GM18526 (cell line): ENCODE results near the gene SMG9.

ENCODE experiments used
- POLR2A ChIP-seq: IDR thresholded peaks from 3 replicates; pipeline ENCODE4 v1.6.1; 2011; ENCODE audit not compliant: insufficient read length; ENCODE audit errors: extremely low read depth

SMG9 gene

DNA sequence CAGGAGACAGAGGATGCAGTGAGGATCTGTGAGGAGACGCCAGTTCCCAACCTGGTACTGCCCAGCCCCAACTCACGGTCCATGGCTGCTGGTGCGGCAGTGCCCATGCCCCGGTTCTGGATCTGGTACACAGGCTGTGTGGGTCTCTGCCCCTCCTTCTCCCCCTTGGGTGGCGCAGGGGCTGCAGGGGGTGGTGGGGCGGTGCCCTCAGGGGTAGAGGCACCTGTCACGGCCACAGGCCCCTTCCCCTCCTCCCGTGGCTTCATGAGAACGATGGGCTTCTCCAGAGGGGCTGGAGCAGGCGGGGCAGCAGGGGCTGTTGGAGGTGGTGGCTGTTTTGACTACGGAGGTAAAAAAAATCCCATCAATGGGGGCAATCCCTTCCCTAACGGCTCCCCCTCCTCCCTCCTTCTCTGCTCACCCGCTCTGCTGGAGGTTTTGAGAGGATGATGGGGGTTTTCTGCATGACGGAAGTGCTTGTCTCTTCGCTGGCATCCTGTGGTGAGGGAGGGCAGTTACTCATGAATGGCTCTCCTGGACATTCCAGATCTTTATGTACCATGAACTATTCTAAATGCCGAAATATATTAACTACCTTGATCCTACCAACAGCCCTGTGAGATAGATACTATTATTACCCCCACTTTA is 7.1 kb downstream of the SMG9 start:
- TF ChIP-seq POLR2A, result no peak

DNA sequence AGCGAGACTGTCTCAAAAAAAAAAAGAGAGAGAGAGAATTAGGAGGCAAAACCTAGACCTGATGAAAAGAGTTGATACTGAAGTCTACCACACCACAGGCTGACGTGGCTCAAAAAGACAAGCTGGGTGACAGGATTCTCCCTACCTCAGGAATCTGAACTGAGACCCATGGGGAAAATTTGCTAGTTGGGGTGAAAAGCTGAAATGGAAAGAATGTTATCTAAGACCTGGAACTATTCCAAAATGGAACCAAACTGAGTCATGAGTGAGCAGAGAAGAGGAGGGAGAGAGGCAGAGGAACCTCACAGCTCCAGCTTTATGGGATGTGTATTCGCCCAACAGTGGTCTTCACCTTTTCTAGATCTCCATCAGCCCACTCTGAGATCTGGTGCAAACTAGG is 11.7 kb downstream of the SMG9 start:
- no peak for TF ChIP-seq POLR2A

DNA sequence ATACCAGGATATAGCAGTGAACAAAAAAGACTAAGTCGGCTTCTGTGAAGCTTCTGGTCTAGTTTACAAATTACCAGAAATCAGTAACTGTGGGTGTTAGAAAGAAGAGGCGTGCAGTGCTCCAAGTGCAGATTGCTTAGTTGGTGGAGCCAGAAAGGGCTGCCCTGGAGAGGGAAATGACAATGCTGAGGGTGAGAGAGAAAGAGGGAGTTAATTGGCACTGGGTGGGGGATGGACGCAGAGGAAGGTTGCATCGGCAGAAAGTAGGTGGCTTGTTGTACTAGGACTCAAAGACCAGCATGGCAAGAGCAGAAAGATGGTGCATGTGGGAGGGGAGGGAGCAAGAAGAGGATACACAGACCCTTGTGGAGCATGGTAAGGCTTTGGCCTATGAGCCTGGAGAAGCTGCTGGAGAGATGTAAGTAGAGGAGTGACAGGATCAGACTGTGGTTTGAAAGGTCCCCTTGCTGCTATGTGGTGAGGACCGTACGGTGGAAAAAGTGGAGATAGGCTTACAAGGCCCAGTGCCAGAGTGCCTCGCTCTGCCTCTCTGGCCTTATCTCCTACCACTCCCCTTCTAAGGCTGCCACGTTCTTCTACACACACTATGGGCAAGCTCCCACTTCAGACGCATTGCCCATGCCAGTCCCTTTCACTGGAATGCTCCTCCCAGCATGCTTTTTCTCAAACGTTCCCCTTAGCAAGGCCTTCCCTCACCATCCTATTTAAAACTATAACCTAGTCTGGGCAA is 13.5 kb downstream of the SMG9 start:
- TF ChIP-seq POLR2A, result no peak

DNA sequence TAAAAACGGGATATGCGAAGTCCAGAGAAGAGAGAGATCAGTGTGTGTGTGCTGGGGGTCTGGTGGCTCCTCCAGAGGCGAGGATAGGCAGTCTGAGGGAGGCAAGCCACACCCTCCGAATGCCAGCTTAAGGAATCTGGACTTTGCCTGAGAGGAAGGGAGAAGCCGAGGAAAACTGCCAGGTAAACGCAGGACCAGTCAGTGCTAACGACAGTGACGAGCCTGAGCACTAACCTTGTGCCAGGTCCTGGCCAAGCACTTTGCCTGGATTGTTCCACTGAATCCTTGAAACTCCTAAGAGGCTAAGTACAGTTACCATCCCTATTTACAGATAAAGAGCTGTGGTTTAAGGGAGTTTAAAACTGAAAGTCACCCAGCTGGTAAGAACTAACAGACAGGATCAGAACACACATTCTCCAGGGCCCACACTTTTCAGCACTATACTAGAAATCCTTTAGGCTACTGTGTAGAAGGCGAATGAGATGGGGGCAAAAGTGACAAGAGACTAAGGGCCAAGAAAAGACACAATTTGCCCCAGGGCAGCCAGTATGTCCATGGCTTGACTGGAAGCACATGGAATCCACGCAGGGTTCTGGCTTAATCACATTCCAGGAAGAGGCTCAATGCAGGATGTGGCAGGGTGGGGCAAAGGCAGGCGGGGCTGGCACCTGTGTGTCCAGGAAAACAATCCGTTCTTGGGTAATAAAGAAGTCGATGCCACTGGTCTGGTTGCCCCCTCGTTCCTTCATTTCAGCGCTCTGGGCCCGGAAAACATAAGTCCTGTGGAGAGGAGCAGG is 15.1 kb downstream of the SMG9 start:
- TF ChIP-seq POLR2A, result no peak

DNA sequence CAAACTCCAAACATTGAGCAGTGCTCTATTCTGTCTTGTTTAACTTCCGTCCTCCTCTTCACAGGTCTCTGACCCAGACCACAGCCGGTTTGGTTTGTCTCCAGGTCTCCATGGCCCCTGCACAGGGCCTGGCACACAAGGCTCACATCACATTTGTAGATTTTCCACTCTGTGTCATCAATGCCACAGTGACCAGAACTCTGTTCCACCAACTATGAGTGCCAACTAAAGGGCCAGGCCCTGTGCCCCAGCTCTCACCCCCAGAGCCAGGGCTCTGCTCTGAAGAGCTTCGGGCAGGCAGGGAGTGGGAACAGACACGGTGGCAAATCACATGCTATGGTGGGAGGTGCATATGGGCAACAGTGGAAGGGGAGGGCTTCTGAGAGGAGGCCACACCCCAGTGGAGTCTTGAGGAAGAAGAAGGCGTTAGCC is 16.0 kb downstream of the SMG9 start:
- TF ChIP-seq POLR2A, result no peak

DNA sequence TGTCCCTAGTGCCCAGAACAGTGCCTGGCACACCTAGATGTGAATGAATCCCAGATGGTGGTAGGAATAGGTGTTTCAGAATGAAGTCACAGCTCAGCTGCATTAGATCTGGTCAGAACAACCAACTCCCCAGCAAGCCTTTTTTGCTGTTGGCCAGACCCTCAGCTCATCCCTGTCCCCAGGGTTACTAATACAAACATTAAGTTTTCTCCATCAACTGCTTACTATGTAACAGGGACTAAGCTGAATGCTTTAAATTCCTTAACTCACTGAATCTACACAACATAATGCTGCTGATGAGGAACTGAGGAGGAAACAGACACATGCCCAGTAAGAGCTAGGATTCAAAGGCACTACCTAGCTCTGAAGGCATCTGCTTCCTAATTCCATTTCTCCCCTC is 18.8 kb downstream of the SMG9 start:
- no peak for TF ChIP-seq POLR2A

DNA sequence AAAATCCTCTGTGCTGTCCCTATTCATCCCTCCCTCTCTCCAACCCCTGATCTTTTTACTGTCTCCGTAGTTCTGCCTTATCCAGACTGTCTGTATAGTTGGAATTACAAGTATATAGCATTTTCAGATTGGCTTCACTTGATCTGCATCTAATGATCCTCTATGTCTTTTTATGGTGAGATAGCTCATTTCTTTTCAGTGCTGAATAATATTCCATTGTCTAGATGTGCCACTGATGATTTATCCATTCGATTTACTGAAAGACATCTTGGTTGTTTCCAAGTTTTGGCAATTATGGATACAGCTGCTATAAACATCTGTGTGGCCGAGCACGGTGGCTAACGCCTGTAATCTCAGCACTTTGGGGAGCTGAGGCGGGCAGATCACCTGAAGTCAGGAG is 19.7 kb downstream of the SMG9 start:
- no peak for TF ChIP-seq POLR2A

DNA sequence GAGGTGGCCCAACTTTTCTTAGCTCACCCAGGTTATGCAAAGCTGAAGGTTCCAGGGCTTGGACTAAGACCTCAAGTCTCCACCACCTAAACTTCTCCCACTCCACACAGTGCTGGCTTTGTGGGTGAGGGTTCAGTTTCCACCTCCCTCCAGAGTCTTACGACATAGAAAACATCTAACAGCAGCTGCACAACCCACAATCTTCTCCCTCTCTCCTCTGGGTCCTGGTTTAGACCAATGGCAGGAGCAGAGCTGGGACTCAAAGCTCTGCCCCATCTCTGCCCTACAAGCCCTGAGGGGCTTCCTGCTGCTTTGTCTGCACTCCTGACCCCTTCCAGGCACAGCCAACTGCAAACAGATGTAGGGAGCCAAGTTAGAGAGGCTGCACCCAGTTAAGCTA is 22.9 kb downstream of the SMG9 start:
- no peak for TF ChIP-seq POLR2A

DNA sequence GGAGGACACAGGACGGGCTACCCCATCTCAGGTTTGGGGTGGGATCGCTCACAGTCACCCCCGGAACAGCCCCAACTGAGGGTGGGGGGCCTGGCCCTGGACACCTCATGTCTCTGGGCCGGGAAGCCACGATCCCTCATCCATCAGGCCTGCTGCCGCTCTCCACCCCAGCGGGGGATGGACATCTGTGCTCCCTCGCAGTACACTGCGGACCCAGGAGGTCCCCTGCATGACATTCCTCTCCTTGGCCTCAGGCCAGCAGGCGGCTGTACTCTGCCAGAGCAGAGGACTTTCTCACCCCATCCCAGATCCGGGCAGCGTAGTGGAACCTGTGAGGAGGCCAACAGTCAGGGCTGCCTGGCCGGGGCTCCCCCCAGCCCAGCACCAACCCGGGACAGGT is 23.4 kb downstream of the SMG9 start:
- no peak for TF ChIP-seq POLR2A

DNA sequence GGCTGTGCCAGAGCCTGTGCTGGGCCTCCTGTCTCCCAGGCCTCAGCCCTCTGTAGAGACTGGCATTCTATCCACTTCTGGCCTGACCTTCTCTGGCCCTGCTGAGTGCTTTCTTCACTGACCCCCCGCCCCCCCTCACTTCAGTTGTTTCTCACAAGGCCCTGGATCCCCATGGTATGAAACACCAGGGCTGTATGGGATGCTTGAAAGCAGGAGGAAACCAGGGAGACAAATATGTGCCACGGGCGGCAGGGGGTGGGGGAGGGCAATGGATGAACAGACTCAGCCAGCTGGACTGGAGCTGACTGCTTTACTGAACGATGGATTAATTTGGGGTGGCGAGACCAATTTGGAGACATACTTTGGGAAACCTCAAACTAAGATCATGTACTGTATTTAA is 24.8 kb downstream of the SMG9 start:
- TF ChIP-seq POLR2A, result no peak

DNA sequence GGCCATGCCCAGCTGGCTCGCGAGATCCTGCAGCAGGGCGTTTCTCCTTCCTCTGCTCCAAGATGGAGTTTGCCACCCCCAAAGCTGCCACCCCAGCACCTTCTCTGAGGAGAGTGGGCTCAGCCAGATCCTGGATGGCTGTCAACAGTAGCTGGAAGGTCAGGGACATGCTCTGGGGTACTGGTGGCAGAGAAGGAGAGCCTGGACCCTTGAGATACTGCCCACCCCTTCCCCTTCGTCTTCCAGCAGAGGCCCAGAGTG is 27.2 kb downstream of the SMG9 start:
- no peak for TF ChIP-seq POLR2A

DNA sequence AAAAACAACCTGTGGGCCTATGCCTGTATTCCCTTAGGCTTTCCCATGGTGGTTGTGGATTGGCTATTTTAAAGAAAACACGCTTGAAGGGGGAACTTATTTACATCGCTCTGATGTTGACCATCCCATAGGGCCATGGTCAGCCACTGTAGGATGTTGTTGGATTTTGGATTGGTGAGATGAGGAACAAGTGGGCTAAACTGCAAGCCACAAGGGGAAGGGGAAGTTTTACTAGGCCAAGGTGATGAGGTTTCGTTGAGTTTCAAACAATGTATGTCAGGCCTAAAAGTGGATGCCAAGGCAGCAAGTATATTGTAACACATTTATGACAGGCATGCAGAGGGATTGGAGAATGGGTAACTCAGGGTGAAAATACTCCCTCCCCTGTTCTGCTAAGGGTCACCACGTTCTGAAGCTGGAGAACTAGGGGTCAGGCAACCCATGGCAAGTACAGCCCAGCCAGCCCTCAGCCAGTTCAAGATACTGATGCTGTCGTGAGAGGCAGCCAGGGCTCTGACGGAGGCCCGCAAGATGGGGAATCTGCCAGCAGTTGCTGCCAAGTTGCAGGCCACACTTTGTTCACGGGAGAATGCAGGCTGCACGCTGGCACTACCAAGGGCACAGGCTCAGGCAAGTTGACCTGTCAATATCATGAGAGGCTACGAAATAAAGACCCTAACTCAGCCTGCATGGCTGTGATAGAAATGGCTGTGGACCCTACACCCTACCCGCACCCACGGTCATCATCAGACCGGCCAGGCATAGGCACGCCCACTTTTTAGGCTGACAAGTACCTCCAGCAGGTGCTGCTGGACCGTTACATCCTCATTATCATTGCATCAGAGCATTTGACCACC is 27.8 kb downstream of the SMG9 start:
- TF ChIP-seq POLR2A, result no peak

DNA sequence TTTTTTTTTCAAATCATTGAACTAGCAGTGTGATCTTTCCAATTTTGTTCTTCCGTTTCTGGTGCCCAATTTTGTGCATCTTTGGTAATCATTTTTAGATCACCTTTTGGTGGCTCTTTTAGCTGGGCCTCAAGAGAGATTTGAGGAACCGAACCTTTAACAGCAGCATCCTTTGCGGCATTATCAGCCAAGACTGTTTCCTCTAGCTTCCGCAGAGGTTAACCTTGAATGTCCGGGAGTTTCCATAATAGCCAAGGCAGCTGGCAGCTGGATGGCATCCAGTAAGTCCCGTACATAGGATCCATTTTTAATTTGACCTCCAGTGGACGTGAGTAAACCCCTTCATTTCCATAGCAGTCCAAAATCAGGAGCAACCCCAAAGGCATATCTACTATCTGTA is 29.3 kb downstream of the SMG9 start:
- no peak for TF ChIP-seq POLR2A

DNA sequence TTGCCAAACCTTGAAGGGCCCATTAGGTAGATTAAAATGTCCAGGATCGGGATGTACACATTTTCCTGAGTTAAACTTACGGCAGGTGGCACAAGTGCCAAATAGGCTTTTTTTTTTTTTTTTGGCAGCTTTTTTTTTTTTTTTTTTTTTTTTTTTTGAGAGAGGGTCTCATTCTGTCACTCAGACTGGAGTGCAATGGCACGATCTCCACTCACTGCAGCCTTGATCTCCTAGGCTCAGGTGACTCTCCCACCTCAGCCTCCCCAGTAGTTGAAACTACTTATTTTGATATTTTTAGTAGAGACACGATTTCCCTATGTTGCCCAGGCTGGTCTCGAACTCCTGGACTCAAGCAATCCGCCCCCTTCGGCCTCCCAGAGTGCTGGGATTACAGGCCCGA is 29.9 kb downstream of the SMG9 start:
- no peak for TF ChIP-seq POLR2A

DNA sequence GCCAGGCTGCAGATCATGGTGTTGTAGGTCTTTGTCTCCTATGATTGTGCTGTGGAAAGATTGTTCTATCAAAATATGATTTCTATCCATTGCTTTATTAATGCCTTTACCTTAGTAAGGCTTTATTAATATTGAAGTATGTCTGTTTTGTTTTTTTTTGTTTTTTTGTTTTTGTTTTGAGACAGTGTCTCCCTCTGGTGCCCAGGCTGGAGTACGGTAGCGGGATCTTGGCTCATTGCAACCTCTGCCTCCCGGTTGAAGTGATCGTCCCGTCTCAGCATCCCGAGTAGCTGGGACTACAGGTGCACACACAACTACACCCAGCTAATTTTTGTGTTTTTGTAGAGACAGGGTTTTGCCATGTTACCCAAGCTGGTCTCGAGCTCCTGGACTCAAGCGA is 31.2 kb downstream of the SMG9 start:
- no peak for TF ChIP-seq POLR2A
